Testis (tissue), 2 donors: Measurements from ENCODE around the gene CAMKK1.

Source experiments
- POLR2A ChIP-seq: fragments of 450-650 bp; IDR thresholded peaks from one replicate; pipeline ENCODE4 v1.6.1; 2017; ENCODE audit warnings: antibody characterized with exemption, mild to moderate bottlenecking, moderate library complexity
- TF ChIP-seq, protein P1 (sequence below), 3 experiments: fragments of 450-650 bp in 2 of 3; fragments of 200-600 bp in 1 of 3; sonication (generic) in 1 of 3; IDR thresholded peaks; one replicate each; pipeline ENCODE4 v1.5.1; 2016 to 2019; ENCODE audit warnings: antibody characterized with exemption in 3 of 3, mild to moderate bottlenecking in 2 of 3, moderate library complexity in 1 of 3

DNA sequence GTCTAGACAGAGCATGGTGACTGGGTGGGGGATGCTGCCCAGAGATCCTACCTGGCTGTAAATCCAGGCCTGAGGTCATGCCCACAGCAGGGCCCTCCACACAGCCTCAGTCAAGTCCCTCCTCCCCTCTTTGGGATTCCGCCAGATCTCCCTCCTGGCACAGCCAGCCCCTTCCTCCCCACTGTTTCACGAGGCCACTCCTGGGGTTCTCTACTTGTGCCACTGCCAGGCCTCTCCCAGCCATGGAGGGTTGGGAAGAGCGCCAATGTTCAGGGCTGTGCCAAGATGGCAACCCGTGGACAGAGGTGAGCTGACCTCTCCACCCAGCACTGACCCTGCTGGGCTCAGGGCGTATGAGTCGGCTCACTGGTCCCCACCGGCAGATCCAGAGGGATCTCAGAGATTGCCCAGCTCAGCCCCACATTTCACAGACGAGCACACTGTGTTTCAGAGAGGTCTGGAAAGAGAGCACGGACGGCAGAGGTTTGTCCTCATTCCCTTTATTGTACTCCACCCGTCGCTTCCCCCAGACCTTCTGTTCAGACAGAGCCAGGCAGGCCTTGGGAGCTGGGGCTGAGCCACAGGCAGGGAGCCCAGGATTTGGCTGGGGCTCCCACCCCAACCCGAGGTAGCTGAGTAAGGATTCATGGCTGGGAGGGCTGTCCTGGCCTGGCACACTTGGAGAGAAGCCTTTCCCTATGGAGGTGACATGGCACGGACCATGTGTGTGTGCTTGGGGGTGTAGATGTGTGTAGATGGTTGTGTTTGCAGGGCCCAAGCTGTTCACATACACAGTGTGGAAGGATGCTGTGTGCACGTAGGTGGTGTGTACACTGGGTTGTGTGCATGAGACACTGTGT lies 3.5 kb upstream of the CAMKK1 start:
- TF ChIP-seq, protein P1, sequence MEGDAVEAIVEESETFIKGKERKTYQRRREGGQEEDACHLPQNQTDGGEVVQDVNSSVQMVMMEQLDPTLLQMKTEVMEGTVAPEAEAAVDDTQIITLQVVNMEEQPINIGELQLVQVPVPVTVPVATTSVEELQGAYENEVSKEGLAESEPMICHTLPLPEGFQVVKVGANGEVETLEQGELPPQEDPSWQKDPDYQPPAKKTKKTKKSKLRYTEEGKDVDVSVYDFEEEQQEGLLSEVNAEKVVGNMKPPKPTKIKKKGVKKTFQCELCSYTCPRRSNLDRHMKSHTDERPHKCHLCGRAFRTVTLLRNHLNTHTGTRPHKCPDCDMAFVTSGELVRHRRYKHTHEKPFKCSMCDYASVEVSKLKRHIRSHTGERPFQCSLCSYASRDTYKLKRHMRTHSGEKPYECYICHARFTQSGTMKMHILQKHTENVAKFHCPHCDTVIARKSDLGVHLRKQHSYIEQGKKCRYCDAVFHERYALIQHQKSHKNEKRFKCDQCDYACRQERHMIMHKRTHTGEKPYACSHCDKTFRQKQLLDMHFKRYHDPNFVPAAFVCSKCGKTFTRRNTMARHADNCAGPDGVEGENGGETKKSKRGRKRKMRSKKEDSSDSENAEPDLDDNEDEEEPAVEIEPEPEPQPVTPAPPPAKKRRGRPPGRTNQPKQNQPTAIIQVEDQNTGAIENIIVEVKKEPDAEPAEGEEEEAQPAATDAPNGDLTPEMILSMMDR (IDR thresholded peaks at IDR 0.05), result no peak
- TF ChIP-seq POLR2A, result no peak
